ENCODE data around the gene UBTF.

GRCh38 chr17:44200478-44201155, 18.9 kb downstream of the UBTF start:
- TF ChIP-seq CTCF (IDR thresholded peaks at IDR 0.05) (no peak), EP300 (IDR thresholded peaks at IDR 0.05) (no peak)

All from ovary (tissue), 3 donors.